Measurements from ENCODE around the gene PECR.

The PECR gene

GRCh38 chr2:216069028-216069427 is 12.6 kb downstream of the PECR start:
- DNase-seq: no peak

GRCh38 chr2:216066230-216066629 is 15.4 kb downstream of the PECR start:
- no peak for DNase-seq

GRCh38 chr2:216064665-216065064 is 16.9 kb downstream of the PECR start:
- DNase-seq: no peak

- DNase-seq: no peak
Observed at GRCh38 chr2:216064014-216064630, 17.5 kb downstream of the PECR start.

- DNase-seq: no peak
Observed at GRCh38 chr2:216059233-216059834, 22.3 kb downstream of the PECR start.

- no peak for DNase-seq
Observed at GRCh38 chr2:216057688-216058193, 23.9 kb downstream of the PECR start.

GRCh38 chr2:216056739-216057138 is 24.9 kb downstream of the PECR start:
- DNase-seq: no peak

- DNase-seq: no peak
Observed at GRCh38 chr2:216055680-216056079, 25.9 kb downstream of the PECR start.

- no peak for DNase-seq
Observed at GRCh38 chr2:216052420-216052819, 29.2 kb downstream of the PECR start.

- no peak for DNase-seq
Observed at GRCh38 chr2:216051350-216051749, 30.3 kb downstream of the PECR start.

GRCh38 chr2:216049452-216049851 is 32.2 kb downstream of the PECR start:
- DNase-seq: no peak

GRCh38 chr2:216047397-216047796 is 34.2 kb downstream of the PECR start:
- DNase-seq: no peak

GRCh38 chr2:216044883-216045486 is 36.6 kb downstream of the PECR start:
- DNase-seq: no peak

GRCh38 chr2:216043949-216044348 is 37.7 kb downstream of the PECR start:
- no peak for DNase-seq

- no peak for DNase-seq
Observed at GRCh38 chr2:216041438-216041837, 40.2 kb downstream of the PECR start.

GRCh38 chr2:216039918-216040317 is 41.7 kb downstream of the PECR start:
- DNase-seq: no peak

- DNase-seq: peak; percentile 16
Observed at GRCh38 chr2:216034065-216034464, 47.5 kb downstream of the PECR start.

GRCh38 chr2:216033403-216033802 is 48.2 kb downstream of the PECR start:
- no peak for DNase-seq

- no peak for DNase-seq
Observed at GRCh38 chr2:216031960-216032689, 49.5 kb downstream of the PECR start.

- no peak for DNase-seq
Observed at GRCh38 chr2:216030216-216030615, 51.4 kb downstream of the PECR start.

- no peak for DNase-seq
Observed at GRCh38 chr2:216029416-216030129, 52.0 kb downstream of the PECR start.

GRCh38 chr2:216024779-216025336 is 56.8 kb downstream of the PECR start:
- DNase-seq: no peak
